Thoracic aorta (tissue), 2 donors: Measurements from ENCODE around the gene ZNF133. TPM values are rescaled to one million over a fixed set of nuclear protein-coding genes. Genes with fewer than 3 reads are reported as not detected.

Experiments used
- ATAC-seq: fragments of 150-250 bp; one replicate; pipeline ENCODE4 v1.8.0; 2017; ENCODE audit warnings: low read depth; ENCODE audit not compliant: insufficient number of reproducible peaks, low FRiP score
- DNase-seq: peaks from one replicate; pipeline ENCODE4 v3.0.0-alpha.2; 2020; ENCODE audit warnings: low spot score
- H3K27ac ChIP-seq, 2 donors: fragments of 200-600 bp; sonication (generic); 1 replicate in 1 of 2; 2 replicates in 1 of 2; pipeline ENCODE4 v1.5.1; 2016; ENCODE audit warnings: mild to moderate bottlenecking in 2 of 2, moderate library complexity in 2 of 2
- H3K27me3 ChIP-seq: fragments of 200-600 bp; sonication (generic); replicated peaks from 2 replicates; pipeline ENCODE4 v1.6.0; 2016; ENCODE audit warnings: mild to moderate bottlenecking; ENCODE audit not compliant: insufficient read depth
- H3K36me3 ChIP-seq: fragments of 200-600 bp; sonication (generic); one replicate; pipeline ENCODE4 v1.5.1; 2016
- H3K4me1 ChIP-seq, 2 donors: fragments of 200-600 bp; sonication (generic); 1 replicate in 1 of 2; 2 replicates in 1 of 2; pipeline versions ENCODE4 v1.5.1 to v1.6.0; 2016; ENCODE audit warnings: low read depth in 2 of 2, mild to moderate bottlenecking in 1 of 2; ENCODE audit not compliant: control insufficient read depth in 1 of 2
- H3K4me3 ChIP-seq: fragments of 200-600 bp; sonication (generic); 2 replicates; pipeline ENCODE4 v1.5.1; 2016; ENCODE audit warnings: mild to moderate bottlenecking
- H3K9me3 ChIP-seq: fragments of 200-600 bp; sonication (generic); 2 replicates; pipeline ENCODE4 v1.5.1; 2016
- CTCF ChIP-seq: fragments of 200-600 bp; sonication (generic); IDR thresholded peaks from one replicate; pipeline ENCODE4 v1.5.1; 2019; ENCODE audit warnings: antibody characterized with exemption
- total RNA-seq, 2 donors: library from RNA; depleted of rRNA; stranded (reverse); fragments of >200 nt; gene quantifications; one replicate each; pipeline versions ENCODE4 v1.1.0 to v1.2.3, GENCODE V29; 2016

ZNF133 gene
- total RNA-seq, 2 donors from 2014 or later = 9.1 to 13.7 TPM

GRCh38 chr20:18252597-18253451 lies 35.5 kb upstream of the ZNF133 start:
- no peak overlapping the region for H3K27ac ChIP-seq
- no peaks in the 10 kb centered on the region for H3K36me3 ChIP-seq
- H3K9me3 ChIP-seq = no peaks in the 10 kb centered on the region
- ATAC-seq (no peak), DNase-seq (no peak)
- H3K27me3 ChIP-seq = no peaks in the 10 kb centered on the region
- H3K4me3 ChIP-seq = no peak overlapping the region
- H3K4me1 ChIP-seq = no peaks in the 10 kb centered on the region
- TF ChIP-seq CTCF = no peak

GRCh38 chr20:18254615-18255014 lies 33.7 kb upstream of the ZNF133 start:
- no peak for TF ChIP-seq CTCF
- Histone ChIP-seq H3K4me3 (no peak overlapping the region), H3K27me3 (no peaks in the 10 kb centered on the region), H3K9me3 (no peaks in the 10 kb centered on the region), H3K4me1 (no peaks in the 10 kb centered on the region), H3K27ac (no peak overlapping the region), H3K36me3 (no peaks in the 10 kb centered on the region)
- ATAC-seq (no peak), DNase-seq (no peak)

- H3K4me1 ChIP-seq = no peaks in the 10 kb centered on the region
- no peaks in the 10 kb centered on the region for H3K36me3 ChIP-seq
Observed at GRCh38 chr20:18255526-18255925, 32.8 kb upstream of the ZNF133 start.

GRCh38 chr20:18256440-18257090 lies 31.8 kb upstream of the ZNF133 start:
- no peak for TF ChIP-seq CTCF
- H3K4me3 ChIP-seq = no peak overlapping the region
- no peaks in the 10 kb centered on the region for H3K4me1 ChIP-seq
- H3K36me3 ChIP-seq = no peaks in the 10 kb centered on the region
- H3K27ac ChIP-seq = no peak overlapping the region
- ATAC-seq (no peak), DNase-seq (no peak)
- H3K9me3 ChIP-seq = no peaks in the 10 kb centered on the region
- no peaks in the 10 kb centered on the region for H3K27me3 ChIP-seq

More at GRCh38 chr20:18255526-18255925, 32.8 kb upstream of the ZNF133 start:
- DNase-seq = no peak
- ATAC-seq = no peak
- H3K9me3 ChIP-seq = no peaks in the 10 kb centered on the region
- no peaks in the 10 kb centered on the region for H3K27me3 ChIP-seq
- no peak for TF ChIP-seq CTCF
- no peak overlapping the region for H3K27ac ChIP-seq
- no peak overlapping the region for H3K4me3 ChIP-seq

GRCh38 chr20:18258126-18258860 lies 30.0 kb upstream of the ZNF133 start:
- Histone ChIP-seq H3K36me3 (no peaks in the 10 kb centered on the region), H3K4me3 (no peak overlapping the region), H3K9me3 (no peaks in the 10 kb centered on the region), H3K27ac (no peak overlapping the region), H3K27me3 (no peaks in the 10 kb centered on the region), H3K4me1 (no peaks in the 10 kb centered on the region)
- TF ChIP-seq CTCF = no peak
- ATAC-seq = no peak
- DNase-seq = no peak
